Measurements from ENCODE around the gene OR2Y1.

OR2Y1 gene

DNA sequence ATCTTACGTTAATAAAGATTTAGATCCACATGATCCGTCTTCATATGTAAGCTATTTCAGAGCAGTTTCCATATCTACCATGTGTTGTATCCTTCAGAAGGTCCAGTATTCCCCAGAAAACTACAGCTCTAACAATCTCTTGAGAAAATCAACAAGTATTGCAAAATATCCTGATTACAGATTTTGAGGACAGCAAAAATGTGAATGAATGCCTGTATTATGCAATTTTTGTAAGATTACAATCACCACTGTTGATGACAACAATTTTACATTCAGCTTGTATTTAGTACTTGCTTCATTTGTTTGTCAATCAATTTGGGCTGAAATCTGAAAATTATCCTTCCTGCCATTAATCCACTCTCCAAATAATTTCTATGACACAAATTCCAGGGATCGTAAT, 47.4 kb downstream of the OR2Y1 start:
- intact Hi-C loops (cut with DNase I; ENCODE audit: low total_unique reads), result no loop called here
- Histone ChIP-seq H3K4me1 (no peaks in the 10 kb centered on the region), H3K36me3 (no peaks in the 10 kb centered on the region), H3K9me3 (peaks cover 0 to 9% (median 4%) of the 10 kb centered on the region in 3 donors), H3K27ac (no peak overlapping the region), H3K27me3 (no peaks in the 10 kb centered on the region), H3K4me3 (no peak overlapping the region)
- no peak for DNase-seq
- TF ChIP-seq, protein P1, sequence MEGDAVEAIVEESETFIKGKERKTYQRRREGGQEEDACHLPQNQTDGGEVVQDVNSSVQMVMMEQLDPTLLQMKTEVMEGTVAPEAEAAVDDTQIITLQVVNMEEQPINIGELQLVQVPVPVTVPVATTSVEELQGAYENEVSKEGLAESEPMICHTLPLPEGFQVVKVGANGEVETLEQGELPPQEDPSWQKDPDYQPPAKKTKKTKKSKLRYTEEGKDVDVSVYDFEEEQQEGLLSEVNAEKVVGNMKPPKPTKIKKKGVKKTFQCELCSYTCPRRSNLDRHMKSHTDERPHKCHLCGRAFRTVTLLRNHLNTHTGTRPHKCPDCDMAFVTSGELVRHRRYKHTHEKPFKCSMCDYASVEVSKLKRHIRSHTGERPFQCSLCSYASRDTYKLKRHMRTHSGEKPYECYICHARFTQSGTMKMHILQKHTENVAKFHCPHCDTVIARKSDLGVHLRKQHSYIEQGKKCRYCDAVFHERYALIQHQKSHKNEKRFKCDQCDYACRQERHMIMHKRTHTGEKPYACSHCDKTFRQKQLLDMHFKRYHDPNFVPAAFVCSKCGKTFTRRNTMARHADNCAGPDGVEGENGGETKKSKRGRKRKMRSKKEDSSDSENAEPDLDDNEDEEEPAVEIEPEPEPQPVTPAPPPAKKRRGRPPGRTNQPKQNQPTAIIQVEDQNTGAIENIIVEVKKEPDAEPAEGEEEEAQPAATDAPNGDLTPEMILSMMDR (IDR thresholded peaks at IDR 0.05), result no peak

DNA sequence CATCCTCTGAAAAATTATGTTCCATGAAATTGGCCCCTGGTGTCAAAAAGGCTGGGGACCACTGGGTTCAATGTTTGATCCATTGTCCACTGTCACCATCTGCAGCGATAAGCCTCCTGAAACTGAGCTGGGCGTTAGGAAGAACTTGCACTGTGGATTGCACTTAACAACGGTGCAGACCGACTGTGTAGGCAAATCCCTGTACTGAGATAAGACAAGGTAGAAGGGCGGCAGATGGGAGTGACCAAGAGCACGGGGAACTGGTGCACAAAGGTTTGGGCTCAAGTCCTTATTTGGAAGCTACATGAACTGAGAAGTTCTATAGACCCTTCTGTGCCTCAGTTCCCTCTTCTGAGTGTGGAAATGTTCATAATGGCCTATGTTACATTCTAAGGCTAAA, 48.8 kb downstream of the OR2Y1 start:
- DNase-seq, result no peak
- intact Hi-C loops (cut with DNase I; ENCODE audit: low total_unique reads), result no loop called here
- TF ChIP-seq, protein P1 (IDR thresholded peaks at IDR 0.05), result no peak
- Histone ChIP-seq H3K27ac (no peak overlapping the region), H3K27me3 (peaks cover 0 to 4% of the 10 kb centered on the region in 2 donors), H3K4me1 (no peaks in the 10 kb centered on the region), H3K4me3 (no peak overlapping the region), H3K9me3 (peaks cover 0 to 6% (median 3%) of the 10 kb centered on the region in 3 donors), H3K36me3 (no peaks in the 10 kb centered on the region)

DNA sequence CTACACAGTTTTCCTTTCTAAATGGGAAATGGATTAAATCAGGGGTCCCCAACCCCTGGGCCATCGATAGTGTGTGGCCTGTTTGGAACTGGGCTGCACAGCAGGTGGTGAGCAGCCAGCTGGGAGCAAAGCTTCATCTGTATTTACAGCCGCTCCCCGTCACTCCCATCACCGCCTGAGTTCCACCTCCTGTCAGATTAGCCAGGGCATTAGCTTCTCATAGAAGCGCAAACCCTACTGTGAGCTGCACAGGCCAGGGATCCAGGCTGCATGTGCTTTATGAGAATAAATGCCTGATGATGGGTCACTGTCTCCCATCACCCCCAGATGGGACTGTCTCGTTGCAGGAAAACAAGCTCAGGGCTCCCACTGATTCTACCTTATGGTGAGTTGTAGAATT, 49.3 kb downstream of the OR2Y1 start:
- intact Hi-C loops (cut with DNase I; ENCODE audit: low total_unique reads), result no loop called here
- Histone ChIP-seq H3K27ac (no peak overlapping the region), H3K27me3 (peaks cover 0 to 4% of the 10 kb centered on the region in 2 donors), H3K36me3 (no peaks in the 10 kb centered on the region), H3K4me1 (no peaks in the 10 kb centered on the region), H3K4me3 (no peak overlapping the region), H3K9me3 (peaks cover 0 to 1% (median 0%) of the 10 kb centered on the region in 3 donors)
- TF ChIP-seq, protein P1 (IDR thresholded peaks at IDR 0.05), result no peak
- DNase-seq, result no peak

DNA sequence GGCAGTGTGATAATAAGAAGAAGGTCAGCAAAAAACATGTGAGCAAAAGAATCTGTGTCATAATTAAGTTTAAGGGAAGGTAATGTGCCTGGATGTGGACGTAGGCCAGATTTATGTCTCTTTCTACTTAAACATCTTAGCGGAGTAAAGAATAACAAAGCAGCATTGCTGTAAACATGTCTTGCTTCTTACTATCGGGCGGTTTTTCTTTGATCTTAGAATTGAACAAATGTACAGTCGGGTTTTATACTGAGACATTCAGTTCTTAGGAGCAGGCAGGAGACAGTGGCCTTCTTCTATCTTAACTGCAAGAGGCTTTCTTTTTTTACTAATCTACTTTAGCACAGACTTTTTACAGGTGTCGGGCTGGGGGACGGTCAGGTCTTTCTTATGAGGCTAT, 50.1 kb downstream of the OR2Y1 start:
- Histone ChIP-seq H3K27ac (no peak overlapping the region), H3K4me1 (no peaks in the 10 kb centered on the region), H3K36me3 (no peaks in the 10 kb centered on the region), H3K27me3 (peaks cover 0 to 4% of the 10 kb centered on the region in 2 donors), H3K4me3 (no peak overlapping the region), H3K9me3 (no peaks in the 10 kb centered on the region)
- TF ChIP-seq, protein P1 (IDR thresholded peaks at IDR 0.05), result no peak
- DNase-seq, result no peak
- intact Hi-C loops (cut with DNase I; ENCODE audit: low total_unique reads), result no loop called here
